Fibroblast of skin of right quadriceps (primary cell): Measurements from ENCODE around the gene ATP5PB.

Experiments
- DNase-seq: peaks from one replicate; pipeline ENCODE4 v3.0.0-alpha.2; 2013

ATP5PB gene

DNA sequence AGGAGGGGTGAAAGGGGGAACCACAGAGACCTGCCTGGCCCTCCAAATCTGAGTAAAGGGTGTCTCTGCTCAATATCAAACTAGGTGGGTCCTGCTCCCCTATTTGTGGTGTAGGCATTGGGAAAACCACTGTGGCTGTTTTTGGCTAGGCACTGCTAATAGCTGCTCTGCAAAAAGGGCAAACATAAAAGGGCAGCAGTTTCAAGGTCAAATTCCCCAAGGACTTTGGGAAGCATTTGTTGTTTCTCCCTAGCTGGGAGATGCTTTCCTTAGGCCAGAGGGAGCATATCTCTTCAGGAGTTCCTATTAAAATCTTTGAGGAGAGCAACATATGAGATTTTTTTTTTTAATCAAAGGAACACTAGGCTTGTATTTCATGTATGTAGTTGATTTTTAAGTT lies 26.9 kb downstream of the ATP5PB start:
- DNase-seq: no peak

DNA sequence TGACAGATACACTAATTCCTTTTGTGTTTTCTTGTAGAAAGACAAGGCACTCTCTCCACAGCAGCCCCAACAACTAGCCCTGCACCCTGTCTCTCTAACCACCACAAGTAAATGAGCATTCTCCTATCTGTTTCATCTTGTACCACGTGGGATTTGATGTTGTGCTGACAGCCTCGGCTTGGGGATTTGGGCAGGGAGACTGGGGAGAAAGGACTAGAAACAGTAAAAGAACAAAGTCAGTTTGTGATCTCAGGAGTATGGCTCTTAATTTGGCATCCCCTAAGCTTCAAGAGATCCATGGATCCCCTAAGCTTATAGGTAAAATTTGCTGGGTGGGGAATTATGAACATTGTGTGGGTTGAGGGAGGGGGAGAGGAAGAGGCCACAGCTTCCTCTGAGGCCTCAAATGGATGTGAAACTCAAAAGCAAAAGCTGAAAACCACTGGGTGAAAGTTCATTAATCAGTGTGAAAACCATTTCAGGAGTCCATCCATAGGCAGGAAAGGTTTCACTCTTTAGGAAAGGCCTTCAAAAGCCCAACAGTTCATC lies 27.6 kb downstream of the ATP5PB start:
- DNase-seq: no peak

DNA sequence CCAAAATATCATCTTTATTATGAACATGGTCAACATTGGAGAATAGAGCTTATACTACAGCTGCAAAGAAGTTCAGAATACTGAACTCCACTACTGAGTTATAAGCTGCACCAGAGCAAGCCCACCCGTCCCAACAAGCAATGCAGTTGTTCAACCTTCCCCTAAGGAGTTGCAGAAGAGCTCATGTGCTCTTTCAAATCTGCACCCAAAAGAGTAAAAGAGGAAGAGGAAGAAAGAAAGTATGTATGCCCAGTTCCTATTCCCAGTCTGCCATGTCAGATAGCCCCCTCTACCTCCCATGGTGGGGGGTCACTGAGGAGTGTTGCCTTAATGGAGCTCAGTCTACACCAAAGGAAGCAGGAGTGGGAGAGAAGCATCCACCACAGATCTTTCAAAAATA lies 31.4 kb downstream of the ATP5PB start:
- DNase-seq: no peak

DNA sequence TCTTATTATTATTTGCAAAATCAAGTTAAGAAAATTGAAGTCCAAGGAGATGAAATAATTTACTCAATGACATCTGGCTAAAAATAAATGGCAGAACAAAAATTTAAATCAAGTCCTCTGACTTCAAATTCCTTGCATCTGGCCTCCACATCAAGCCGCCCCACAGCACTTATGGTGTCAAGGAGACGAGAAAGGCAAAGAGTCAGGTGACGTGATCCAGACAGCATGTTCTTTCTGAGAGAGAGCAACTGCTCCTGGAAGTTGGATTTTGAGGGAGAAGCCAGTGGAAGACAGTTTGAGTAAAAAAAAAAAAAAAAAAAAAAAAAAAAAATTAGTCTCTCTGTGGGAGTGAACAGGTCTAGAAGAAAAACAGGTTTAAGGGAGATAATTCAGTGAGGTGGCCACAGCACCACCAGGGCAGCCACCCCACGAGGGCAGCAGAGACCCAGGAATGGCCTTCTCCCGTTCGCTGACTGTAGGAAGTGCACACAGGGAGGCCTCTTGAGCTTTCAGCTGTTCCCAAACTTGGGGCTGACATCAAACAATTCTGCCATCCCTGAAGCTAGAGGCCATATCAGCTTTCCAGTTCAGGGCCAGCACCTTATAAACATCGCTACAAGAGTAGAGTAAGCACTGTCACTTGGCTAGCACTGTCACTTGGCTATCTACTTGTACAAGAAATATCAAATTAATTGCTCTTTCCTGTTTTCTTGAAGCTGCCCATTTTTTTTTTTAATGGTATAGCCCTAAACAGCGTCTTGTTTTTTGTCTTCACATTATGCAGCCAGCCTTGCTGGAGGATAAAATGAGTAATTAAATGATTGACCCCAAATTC lies 32.3 kb downstream of the ATP5PB start:
- DNase-seq: peak; percentile 47

DNA sequence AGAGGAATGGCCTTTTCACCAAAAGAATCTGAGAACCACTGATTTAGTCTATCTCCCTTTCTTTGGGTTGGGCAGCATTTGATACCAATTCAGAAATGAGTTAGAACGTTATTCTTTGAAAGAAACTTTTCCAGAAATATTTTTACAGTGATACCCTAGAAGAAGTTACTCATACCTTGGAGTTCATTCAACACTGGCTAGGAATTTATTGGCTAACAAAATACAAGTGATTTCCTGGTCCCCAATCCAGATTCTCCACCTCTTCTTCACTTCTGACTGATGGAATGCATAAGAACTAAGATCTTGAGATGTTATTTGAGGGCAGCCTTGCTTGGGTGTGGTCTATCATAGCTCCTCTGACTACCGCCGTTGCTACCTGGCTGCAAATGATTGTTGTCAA lies 33.9 kb downstream of the ATP5PB start:
- DNase-seq: peak; percentile 10

DNA sequence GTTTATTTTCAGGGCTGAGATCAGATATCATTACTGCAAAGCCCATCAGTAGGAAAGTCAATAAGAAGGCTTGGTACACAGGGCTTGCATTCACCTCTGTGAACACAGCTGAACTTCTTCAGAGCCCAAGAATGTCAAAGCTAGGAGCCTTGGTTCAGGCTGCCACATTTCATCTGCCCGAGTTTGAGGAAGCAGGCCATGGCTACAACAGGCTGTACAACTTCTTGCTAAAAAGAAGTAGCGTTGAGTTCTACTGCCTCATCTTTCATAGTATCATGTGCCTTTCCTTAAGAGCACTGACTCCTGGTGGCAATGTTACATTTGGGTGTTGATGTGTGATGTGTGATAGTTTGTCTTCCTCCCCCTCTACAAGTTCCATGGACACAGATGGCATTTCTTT lies 34.6 kb downstream of the ATP5PB start:
- no peak for DNase-seq

DNA sequence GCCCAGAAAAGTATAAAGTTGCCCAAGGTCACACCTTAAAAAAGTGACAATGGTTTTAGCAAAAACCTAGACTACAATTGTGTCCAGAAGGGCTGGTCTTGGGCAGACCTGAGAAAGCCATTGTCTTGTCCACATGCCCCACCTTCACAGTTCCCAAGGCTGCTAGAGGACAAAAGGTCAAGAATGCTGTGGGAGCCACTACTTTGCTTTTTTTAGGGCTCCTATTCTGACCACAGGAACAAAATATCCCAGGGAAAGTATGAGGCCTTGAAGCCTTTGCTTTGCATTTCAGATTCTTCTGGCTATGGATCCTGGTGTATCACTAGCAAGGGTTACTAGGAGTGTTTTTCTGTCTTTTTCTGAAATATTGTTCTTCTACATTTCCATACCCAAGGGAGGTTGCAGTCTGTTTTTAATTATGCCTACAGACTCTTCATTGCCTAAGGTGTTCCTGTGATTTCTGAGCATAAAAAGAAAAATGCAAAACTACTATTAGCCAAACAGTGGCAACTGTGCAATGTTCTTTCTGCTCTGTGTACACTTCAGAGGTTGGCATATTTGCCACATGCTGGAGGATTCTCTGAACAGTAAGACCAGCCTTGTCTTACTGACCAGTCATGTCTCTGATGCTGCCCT lies 35.2 kb downstream of the ATP5PB start:
- no peak for DNase-seq

DNA sequence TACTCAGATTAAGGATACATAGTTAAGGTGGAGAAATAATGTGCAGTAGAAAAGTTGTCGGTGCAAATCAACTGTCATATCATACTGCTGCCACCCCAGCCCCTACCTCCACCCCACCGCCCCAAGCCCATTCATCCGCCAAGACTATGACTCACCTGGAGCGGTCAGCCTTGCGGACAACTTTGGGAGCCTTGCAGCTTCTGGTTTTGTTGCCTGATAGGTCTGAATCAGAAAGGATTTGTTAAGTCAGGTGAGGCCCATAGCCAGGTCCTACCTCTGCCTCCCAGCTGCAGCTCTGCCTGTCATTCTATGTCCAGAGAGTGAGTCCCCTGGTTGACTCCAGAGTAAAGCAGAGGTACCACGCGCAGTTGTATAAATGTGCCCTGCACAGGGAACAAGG lies 37.2 kb downstream of the ATP5PB start:
- DNase-seq: no peak

DNA sequence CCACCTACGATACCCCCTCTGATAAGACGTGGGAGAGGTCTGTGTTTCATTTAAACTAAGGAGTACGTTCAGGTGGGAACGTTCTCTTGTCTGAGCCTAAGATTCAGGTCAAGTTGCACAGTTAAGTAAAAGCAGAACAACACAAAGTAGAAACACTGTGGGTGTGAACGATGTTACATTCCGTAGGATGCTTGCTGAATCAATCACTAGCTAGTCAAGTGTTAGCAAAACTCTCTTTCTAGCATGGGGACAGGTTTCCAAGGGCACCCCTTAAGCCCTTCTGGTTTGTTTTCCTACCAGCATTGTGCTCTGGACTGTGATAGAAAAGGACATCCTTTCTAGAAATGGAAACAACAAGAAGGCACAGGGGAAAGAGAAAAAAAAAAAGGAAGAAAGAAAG lies 37.9 kb downstream of the ATP5PB start:
- DNase-seq: no peak

DNA sequence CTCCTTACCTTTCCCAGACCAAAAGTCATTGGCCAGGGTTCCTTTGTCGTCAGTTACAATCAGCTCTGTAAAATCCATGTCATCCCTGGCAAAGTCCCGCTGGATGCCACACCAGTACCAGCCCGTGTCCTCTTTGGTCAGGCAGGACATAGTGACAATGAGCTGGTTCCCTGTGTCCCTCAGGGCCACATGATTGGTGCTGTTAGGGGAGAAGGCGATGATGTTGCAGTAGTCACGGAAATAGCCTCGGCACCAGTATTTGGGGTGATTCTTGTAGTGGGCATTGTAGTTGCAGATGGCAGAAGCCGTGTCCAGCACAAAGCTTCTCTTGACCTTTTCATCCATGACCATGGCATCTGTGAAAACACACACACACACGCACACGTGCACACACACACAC lies 39.4 kb downstream of the ATP5PB start:
- no peak for DNase-seq

DNA sequence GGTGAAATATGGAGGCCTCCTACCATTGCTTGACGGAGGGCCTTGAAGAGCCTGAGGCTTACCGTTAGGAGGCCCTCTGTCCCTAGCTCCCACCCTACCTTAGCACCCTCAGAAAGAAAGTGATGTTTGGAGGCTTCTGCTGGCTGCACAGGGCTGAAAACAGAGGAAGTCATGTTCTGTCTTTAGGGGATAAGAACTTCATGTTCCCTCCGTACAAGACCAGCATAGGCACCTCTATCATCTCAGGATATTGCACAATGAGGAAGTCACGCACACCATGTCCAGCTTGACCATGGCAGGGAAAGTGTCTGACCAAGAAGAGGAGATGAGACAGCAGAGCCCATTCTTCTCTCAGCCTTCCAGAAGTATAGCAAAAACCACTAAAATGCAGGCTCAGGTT lies 40.3 kb downstream of the ATP5PB start:
- no peak for DNase-seq

DNA sequence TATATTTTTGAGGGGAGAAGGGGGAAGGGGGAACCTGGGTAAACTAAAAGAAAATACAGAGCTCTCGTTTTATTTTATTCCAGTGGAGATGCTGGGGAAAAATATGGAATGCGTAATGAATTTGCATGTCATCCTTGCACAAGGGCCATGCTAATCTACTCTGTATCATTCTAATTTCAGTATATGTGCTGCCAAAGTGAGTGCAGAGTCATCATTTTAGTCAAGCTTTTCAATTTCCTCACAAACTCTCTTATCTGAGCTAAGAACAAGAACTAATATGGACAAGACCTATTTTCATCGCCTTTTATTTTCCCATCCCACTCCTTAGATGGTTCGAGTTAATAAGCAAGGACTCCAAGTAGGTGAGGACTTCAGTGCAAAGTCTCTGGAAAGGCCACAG lies 41.0 kb downstream of the ATP5PB start:
- no peak for DNase-seq

DNA sequence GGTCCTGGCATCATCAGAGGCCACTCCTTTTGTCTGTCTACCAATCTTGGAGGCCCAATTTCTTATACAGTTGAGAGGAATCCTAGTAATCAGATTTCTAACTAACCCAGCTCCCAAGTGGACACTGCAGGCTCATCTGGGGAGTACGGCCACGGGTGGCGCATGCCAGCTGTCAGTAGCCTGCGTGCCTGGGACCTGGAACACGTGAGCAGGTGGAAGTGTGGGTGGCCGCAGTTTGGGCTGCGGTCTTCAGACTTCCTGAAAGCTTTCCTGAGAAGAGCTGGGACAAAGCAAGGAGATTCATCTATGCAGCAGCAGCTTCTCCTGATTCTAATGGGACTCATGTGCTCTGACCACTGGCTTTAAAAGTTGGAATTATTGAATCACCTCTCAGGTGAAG lies 41.8 kb downstream of the ATP5PB start:
- DNase-seq: no peak

DNA sequence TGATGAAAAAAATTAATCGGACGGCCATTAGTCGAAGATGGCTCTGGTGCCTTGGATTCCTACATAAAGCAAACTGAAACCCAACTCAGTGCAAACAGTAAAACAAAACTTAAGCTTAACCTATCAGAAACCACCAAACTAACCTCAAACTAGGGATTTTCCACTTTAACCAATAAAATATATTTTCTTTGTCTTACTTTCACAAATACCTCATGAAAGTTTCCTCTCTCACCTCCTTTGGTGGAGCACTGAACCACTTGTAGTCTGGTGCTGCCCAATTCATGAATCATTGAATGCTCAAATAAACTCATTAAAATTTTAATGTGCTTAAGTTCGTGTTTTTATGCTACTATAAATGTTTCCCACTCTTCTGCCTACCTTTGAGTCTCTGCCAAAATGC lies 47.1 kb downstream of the ATP5PB start:
- DNase-seq: no peak

DNA sequence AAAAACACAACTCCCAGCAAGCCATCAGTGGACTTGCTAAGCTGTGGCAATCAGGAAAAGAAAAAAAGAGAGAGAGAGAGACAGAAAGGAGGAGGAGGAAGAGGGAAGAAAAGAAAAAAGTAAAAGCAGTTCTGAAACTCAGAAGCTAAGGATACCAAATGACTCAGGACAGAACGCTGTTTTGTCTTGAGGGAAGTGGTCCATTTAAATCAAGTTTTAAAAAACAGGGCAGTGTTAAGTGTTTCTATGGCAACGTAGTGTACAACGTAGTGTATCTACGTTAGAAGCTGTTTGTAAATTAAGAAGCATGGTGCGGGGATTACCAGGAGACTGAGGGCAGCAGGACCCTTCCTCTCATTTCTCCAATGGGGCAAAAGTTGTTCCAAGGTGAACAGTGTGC lies 48.3 kb downstream of the ATP5PB start:
- DNase-seq: no peak

DNA sequence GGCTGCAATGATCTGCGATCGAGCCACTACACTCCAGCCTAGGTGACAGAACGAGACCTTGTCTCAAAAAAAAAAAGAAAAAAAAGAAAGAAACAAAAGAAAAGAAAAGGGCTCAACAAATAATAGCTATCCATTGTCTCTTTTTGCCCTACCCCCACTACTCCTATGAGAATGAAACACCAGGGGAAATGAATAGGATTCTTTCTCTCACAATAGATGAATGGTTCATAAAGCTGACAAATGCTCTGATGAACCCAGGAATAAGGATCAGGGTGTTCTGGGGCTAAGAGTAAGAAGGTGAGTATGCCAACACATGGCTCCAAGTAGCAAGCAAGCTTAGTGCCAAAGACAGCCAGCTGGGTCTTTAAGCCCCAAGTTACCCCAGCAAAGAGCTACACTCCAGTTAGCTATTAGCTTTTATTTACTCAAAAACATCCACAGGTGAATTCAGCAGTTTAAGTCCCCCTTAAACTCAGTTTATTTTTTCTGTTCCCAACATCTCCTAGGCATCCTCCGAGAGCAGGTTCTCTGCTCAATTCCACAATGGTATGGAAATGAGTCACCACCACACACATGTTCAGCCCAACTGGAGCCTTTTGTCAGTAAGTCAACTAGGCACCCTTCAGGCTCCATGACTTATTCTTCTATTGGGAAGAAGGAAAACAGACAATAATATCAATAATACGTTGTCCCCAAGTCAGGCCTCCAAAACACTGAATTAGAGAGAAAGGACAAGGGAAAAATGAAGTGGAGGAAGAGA lies 49.9 kb downstream of the ATP5PB start:
- DNase-seq: no peak

DNA sequence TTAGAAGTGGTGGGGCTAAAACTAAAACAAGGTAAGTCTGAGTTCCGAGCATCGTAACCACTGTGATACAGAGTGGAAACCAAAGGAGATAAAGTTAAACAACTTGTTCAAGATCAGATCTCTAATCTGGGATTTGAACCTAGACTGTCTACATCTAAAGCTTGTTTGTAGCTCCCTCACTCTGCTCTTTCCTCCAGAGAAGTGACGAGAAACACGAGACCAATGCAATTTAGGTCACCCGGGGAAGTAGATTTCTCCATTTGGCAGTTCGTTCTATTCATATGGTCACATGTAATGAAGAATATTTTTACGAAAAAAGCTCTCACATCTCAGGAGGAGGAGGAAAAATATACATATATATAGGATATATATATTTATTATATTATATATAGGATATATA lies 52.4 kb downstream of the ATP5PB start:
- no peak for DNase-seq

DNA sequence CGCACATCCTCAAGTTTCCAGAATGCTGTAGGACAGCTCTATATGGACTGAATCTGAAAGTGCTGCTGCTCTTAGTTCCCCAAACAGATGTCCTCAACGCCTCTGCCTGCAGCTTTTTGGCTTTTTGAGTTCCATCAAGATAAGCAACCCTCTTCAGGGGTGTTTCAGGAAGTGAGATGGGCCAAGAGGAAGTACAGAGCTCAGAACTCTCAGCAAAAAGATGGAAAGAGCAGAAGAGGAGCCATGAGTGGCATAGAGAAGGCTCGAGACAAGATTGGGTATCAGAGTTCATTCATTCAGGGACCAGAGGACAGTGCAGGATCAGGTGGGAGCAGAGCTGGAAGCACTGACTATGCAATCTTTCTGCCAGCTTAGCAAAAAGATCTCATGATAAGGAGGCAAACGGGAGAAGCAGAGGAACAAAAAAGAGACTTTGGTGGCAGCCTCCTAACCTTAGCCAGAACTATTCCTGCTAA lies 54.4 kb downstream of the ATP5PB start, which contains the start of the genes ADORA3 and TMIGD3:
TSS of gene ADORA3 (minus strand) at position 49 of the 476 bp plus-strand sequence. CDS start 279 bp downstream, outside the sequence.
TSS of gene TMIGD3 (minus strand) at position 49 of the 476 bp plus-strand sequence. CDS start 279 bp downstream, outside the sequence.
- no peak for DNase-seq

DNA sequence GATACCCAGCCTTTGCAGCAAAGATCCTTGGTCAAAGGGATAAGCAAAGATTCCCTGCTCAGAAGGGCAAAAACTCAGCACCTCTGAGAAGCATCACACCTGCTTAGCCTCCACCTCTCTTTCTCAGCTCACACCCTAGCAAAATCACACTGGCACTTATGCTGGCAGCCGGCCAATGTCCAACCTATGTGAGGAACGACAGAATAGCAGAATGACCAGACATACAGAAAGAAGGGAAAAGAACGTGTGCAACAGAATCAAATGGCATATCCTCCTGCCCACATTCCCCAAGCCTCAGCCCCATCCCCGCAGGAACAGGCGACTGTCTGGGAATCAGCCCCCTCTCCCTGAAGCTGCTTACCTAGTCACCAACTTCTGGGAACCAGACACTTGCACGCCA lies 54.8 kb downstream of the ATP5PB start:
- no peak for DNase-seq

DNA sequence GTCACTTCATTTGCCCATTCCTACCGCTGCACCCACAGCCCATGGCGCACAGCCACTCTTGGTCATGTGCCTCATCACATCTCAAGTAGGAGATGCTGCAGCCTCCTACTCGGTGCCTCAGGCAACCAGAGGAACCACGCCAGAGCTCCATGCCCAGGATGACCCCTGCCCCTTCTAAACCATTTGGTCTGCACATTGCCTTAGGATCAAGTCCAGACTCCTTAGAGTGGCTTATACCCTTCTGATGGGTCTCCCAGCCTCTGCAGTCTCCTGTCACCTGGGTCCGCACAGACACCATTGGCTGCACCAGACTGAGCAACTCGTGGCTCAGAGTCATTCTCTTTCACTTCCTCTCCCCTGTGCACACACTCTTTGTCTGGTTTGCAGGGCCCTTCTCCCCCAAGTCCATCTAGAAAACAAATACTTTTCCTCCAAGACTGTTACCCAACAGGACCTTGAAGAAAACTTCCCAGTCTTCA lies 56.4 kb downstream of the ATP5PB start:
- DNase-seq: no peak

DNA sequence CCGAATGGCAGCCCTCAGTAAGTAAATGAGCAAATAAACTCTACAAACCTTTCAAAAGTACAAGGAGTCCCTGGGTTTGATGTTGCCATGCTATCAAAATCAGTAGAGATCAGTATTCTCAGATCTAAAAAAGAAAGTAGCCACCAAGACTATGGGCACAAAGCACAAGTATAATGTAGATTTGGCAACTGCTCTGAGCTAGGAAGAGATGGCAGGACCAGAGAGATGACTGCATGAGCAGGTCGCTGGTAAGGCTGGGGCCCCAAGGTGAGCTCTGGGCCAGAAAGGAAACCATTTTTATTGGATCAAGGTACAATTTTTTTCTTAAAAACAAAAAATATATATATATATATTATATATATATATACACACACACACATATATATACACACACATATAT lies 57.3 kb downstream of the ATP5PB start:
- no peak for DNase-seq

DNA sequence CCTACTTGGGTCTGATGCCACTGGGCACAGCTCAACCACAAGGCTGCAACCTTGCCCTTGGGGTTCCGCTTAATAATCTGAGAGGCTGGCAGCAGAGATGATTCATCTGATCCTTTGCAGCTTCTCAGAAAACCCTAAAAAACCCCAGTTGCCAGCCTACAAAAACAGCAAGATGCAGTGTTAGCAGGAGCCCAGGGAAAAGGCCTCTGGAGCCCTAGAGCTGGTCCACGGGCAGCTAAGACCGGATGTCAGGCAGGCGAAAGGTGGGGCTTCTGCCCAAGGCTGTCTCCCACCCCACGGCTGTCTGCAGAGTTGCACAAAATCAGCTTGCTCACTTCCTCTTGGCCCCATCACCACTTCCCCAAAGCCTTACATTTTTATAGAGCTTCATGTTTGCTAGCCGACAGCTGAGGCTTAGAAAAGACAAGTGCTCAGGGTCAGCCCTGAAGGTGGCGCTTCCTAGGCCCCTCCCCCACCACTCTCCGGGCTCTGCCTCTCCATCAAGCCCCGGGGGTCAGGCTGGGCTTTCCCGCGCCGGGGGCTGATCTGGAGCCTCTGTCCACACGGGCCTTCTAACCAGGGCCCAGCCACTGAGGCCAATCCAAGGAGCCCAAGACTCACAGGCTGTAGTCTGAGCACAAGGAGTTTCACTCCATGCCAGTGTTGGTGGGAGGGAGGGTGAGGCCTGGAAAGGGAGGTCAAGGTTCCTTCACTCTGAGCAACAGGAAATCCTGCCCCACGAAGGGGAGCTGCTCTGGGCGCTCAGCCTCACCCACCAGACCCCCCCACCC lies 58.3 kb downstream of the ATP5PB start:
- peak; percentile 55 for DNase-seq
